Fibroblast of upper back skin (primary cell): ENCODE measurements around the gene KLHL30.

ENCODE experiments used
- DNase-seq: peaks from one replicate; pipeline ENCODE4 v3.0.0-alpha.2; 2013

KLHL30 gene

DNA sequence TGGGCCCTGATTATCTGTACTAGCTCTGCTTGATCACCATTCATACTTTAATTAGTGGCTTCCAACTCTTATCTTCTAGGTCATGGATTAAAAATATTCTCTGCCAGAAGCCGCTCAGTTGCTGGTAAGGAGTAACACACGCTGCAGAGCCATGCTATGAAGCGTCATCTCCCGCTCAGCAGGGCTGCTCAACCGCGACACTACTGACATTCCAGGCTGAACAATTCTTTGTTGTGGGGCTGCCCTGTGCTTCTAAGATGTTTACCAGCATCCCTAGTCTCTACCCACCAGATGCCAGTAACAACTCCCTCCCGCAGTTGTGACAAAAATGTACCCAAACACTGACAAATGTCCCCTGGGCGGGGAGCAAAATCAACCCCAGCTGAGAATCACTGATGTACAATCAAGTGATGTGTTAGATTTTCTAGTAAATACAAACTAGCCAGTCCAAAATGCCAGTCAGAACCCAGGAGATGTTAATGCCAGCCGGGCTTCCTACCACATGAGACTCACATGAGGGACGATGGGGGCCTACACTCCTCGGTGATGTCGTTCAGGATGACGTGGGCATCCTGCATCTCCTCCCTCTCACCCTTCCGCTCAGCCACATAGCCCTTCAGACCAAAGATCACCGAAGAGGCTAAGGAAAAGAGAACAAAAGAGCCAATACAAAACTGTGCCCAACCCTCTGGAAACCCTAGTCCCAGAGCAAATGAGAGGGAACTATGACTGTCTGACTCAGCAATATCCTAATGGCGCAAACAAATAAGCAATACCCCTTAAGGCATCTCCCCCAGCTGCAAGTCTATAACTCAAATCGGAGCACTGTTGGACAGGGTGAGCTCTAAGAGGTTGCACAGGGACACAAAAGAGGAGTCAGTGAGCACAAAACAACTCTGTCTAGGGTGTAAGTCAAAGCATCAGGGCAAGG lies 49.4 kb downstream of the KLHL30 start:
- no peak for DNase-seq

- DNase-seq, result no peak
Measured at GRCh38 chr2:238190445-238190844, 52.0 kb downstream of the KLHL30 start.
